WTC11 (cell line): ENCODE measurements around the gene NCBP3. TPM values are rescaled to one million over a fixed set of nuclear protein-coding genes. Genes with fewer than 3 reads are reported as not detected.

ENCODE experiments used
- ATAC-seq: fragments of 200-7000 bp; cut with Tn5 transposase; 2 replicates; pipeline ENCODE4 v1.10.0; 2021; ENCODE audit warnings: mild to moderate bottlenecking, moderate library complexity
- CTCF ChIA-PET: fragments of 300-600 bp; sonication (Branson Sonifier 250); formaldehyde crosslinking; loops from one replicate; lab custom pipeline; 2021; ENCODE audit warnings: antibody characterized with exemption; lab: Charles Lee
- POLR2A ChIA-PET: fragments of 350-600 bp; sonication (Branson Sonifier 250); formaldehyde crosslinking; loops from one replicate; lab custom pipeline; 2021; ENCODE audit warnings: antibody characterized with exemption; lab: Charles Lee
- DNase-seq: peaks from one replicate; pipeline ENCODE4 v3.0.0; 2021; ENCODE audit warnings: low spot score
- H3K27ac Mint-ChIP-seq: 2 replicates; pipeline ENCODE4 v1.8.0; 2021; ENCODE audit warnings: mixed read lengths
- H3K27me3 Mint-ChIP-seq: 2 replicates; pipeline ENCODE4 v1.8.0; 2021; ENCODE audit warnings: low read depth, mild to moderate bottlenecking, moderate library complexity, mixed read lengths
- H3K36me3 Mint-ChIP-seq: 2 replicates; pipeline ENCODE4 v1.8.0; 2021; ENCODE audit warnings: mixed read lengths
- H3K4me1 Mint-ChIP-seq: 2 replicates; pipeline ENCODE4 v1.8.0; 2022; ENCODE audit warnings: mixed read lengths
- H3K4me3 Mint-ChIP-seq: 2 replicates; pipeline ENCODE4 v1.8.0; 2021; ENCODE audit warnings: mild to moderate bottlenecking, moderate library complexity, mixed read lengths
- H3K9me3 Mint-ChIP-seq: 2 replicates; pipeline ENCODE4 v1.8.0; 2021; ENCODE audit warnings: mixed read lengths
- ATF1 ChIP-seq: sonication (generic); formaldehyde crosslinking; IDR thresholded peaks from 2 replicates; pipeline ENCODE4 v1.8.1; 2023; ENCODE audit warnings: mild to moderate bottlenecking, moderate library complexity, missing genetic modification reagents
- ETV6 ChIP-seq: sonication (generic); formaldehyde crosslinking; IDR thresholded peaks from 2 replicates; pipeline ENCODE4 v1.8.1; 2022; ENCODE audit warnings: mild to moderate bottlenecking, missing genetic modification reagents
- JAZF1 ChIP-seq: fragments of 250-450 bp; sonication (Bioruptor Pico); IDR thresholded peaks from 2 replicates; pipeline ENCODE4 v1.9.0; 2021; ENCODE audit warnings: moderate library complexity, mild to moderate bottlenecking, inconsistent platforms
- JUN ChIP-seq: sonication (generic); formaldehyde crosslinking; IDR thresholded peaks from 2 replicates; pipeline ENCODE4 v1.8.0; 2023; ENCODE audit warnings: mild to moderate bottlenecking, missing genetic modification reagents
- KAT7 ChIP-seq: sonication (generic); formaldehyde crosslinking; IDR thresholded peaks from 2 replicates; pipeline ENCODE4 v1.8.1; 2023; ENCODE audit warnings: missing genetic modification reagents, mild to moderate bottlenecking, borderline replicate concordance
- MXD4 ChIP-seq: fragments of 250-450 bp; sonication (Bioruptor Pico); IDR thresholded peaks from 2 replicates; pipeline ENCODE4 v1.8.0; 2021; ENCODE audit warnings: mild to moderate bottlenecking, moderate library complexity, borderline replicate concordance
- NFYB ChIP-seq: sonication (generic); formaldehyde crosslinking; conservative IDR thresholded peaks from 2 replicates; pipeline ENCODE4 v1.8.0; 2022; ENCODE audit warnings: low read depth, missing genetic modification reagents
- PRRX2 ChIP-seq: fragments of 250-450 bp; sonication (Bioruptor Pico); IDR thresholded peaks from 2 replicates; pipeline ENCODE4 v1.8.0; 2021; ENCODE audit warnings: mild to moderate bottlenecking
- RELA ChIP-seq: sonication (generic); formaldehyde crosslinking; IDR thresholded peaks from 2 replicates; pipeline ENCODE4 v1.8.1; 2022; ENCODE audit warnings: missing genetic modification reagents, mild to moderate bottlenecking, borderline replicate concordance
- ZBTB21 ChIP-seq: sonication (generic); formaldehyde crosslinking; IDR thresholded peaks from 2 replicates; pipeline ENCODE4 v1.8.1; 2023; ENCODE audit warnings: mild to moderate bottlenecking, missing genetic modification reagents, borderline replicate concordance
- ZNF121 ChIP-seq: sonication (generic); formaldehyde crosslinking; IDR thresholded peaks from 2 replicates; pipeline ENCODE4 v1.8.0; 2023; ENCODE audit warnings: missing genetic modification reagents
- ZNF416 ChIP-seq: fragments of 250-450 bp; sonication (Bioruptor Pico); IDR thresholded peaks from 2 replicates; pipeline ENCODE4 v1.9.0; 2021; ENCODE audit warnings: mild to moderate bottlenecking, inconsistent platforms
- ZNF671 ChIP-seq: fragments of 250-450 bp; sonication (Bioruptor Pico); IDR thresholded peaks from 2 replicates; pipeline ENCODE4 v1.8.0; 2021; ENCODE audit warnings: mild to moderate bottlenecking
- total RNA-seq: library from RNA; stranded (reverse); gene quantifications from 3 replicates; pipeline ENCODE4 v1.2.3, GENCODE V29; 2021
- TF ChIP-seq, protein P1 (sequence below): sonication (generic); formaldehyde crosslinking; IDR thresholded peaks from 2 replicates; pipeline ENCODE4 v1.8.1; 2023; ENCODE audit warnings: mild to moderate bottlenecking, missing genetic modification reagents
- TF ChIP-seq, protein P2 (sequence below): sonication (generic); formaldehyde crosslinking; IDR thresholded peaks from 2 replicates; pipeline ENCODE4 v1.8.1; 2022; ENCODE audit warnings: low read depth, missing genetic modification reagents, borderline replicate concordance
- TF ChIP-seq, protein P3 (sequence below): sonication (generic); formaldehyde crosslinking; IDR thresholded peaks from 2 replicates; pipeline ENCODE4 v1.8.0; 2022; ENCODE audit warnings: mild to moderate bottlenecking, missing genetic modification reagents
- TF ChIP-seq, protein P4 (sequence below): fragments of 250-450 bp; sonication (Bioruptor Pico); IDR thresholded peaks from 2 replicates; pipeline ENCODE4 v1.9.0; 2021; ENCODE audit warnings: mild to moderate bottlenecking
- TF ChIP-seq, protein P5 (sequence below): sonication (generic); formaldehyde crosslinking; IDR thresholded peaks from 2 replicates; pipeline ENCODE4 v1.8.1; 2023; ENCODE audit warnings: mild to moderate bottlenecking, missing genetic modification reagents, moderate library complexity
- TF ChIP-seq, protein P6 (sequence below): fragments of 250-450 bp; sonication (Bioruptor Pico); conservative IDR thresholded peaks from 2 replicates; pipeline ENCODE4 v1.9.0; 2021; ENCODE audit warnings: mild to moderate bottlenecking
- TF ChIP-seq, protein P7 (sequence below): fragments of 250-450 bp; sonication (Bioruptor Pico); IDR thresholded peaks from 2 replicates; pipeline ENCODE4 v1.9.0; 2021; ENCODE audit warnings: moderate library complexity, mild to moderate bottlenecking, inconsistent platforms, borderline replicate concordance

Gene NCBP3
- total RNA-seq, 1 experiment from 2014 or later = 48.7 TPM

DNA sequence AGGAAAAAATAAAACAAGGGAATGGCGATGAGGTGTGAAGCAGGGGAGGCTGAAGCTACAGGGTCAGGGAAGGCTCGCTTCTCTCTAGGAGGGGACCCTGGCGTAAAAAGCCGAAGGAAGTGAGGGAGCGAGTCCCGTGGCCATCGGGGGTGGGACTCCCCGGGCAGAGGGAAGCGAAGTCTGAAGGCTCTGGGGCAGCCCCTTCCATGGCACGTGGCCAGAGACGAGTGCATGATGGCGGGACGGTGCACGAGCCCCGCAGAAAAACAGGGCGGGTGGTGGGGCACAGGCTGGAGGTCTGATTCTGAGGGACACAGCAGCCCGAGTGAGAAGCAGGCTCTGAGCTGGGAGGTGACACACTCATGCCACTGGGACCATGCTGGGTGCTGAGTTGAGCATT is 21.1 kb upstream of the NCBP3 start:
- no peak for ATAC-seq
- ChIA-PET CTCF (interaction anchor here (1.2 to 1.4 kb wide), 2 partner anchors 21 to 40 kb away, joined by 4 to 6 read pairs; partner anchors contain the start of gene NCBP3), POLR2A (no interaction called here)
- no peak for DNase-seq
- Mint-ChIP-seq H3K9me3 (no peaks in the 10 kb centered on the region), H3K27me3 (no peaks in the 10 kb centered on the region), H3K4me3 (no peak overlapping the region), H3K27ac (peak overlapping the region; percentile 39), H3K36me3 (peaks cover 4% of the 10 kb centered on the region; the same call in 1 of the 2 replicates), H3K4me1 (no peaks in the 10 kb centered on the region)
- TF ChIP-seq PRRX2 (CRISPR knock-in tag) (no peak), ATF1 (CRISPR knock-in tag) (no peak)
- TF ChIP-seq, protein P1, sequence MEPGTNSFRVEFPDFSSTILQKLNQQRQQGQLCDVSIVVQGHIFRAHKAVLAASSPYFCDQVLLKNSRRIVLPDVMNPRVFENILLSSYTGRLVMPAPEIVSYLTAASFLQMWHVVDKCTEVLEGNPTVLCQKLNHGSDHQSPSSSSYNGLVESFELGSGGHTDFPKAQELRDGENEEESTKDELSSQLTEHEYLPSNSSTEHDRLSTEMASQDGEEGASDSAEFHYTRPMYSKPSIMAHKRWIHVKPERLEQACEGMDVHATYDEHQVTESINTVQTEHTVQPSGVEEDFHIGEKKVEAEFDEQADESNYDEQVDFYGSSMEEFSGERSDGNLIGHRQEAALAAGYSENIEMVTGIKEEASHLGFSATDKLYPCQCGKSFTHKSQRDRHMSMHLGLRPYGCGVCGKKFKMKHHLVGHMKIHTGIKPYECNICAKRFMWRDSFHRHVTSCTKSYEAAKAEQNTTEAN (CRISPR knock-in tag) = no peak
- TF ChIP-seq, protein P2, sequence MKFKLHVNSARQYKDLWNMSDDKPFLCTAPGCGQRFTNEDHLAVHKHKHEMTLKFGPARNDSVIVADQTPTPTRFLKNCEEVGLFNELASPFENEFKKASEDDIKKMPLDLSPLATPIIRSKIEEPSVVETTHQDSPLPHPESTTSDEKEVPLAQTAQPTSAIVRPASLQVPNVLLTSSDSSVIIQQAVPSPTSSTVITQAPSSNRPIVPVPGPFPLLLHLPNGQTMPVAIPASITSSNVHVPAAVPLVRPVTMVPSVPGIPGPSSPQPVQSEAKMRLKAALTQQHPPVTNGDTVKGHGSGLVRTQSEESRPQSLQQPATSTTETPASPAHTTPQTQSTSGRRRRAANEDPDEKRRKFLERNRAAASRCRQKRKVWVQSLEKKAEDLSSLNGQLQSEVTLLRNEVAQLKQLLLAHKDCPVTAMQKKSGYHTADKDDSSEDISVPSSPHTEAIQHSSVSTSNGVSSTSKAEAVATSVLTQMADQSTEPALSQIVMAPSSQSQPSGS (CRISPR knock-in tag) = no peak

DNA sequence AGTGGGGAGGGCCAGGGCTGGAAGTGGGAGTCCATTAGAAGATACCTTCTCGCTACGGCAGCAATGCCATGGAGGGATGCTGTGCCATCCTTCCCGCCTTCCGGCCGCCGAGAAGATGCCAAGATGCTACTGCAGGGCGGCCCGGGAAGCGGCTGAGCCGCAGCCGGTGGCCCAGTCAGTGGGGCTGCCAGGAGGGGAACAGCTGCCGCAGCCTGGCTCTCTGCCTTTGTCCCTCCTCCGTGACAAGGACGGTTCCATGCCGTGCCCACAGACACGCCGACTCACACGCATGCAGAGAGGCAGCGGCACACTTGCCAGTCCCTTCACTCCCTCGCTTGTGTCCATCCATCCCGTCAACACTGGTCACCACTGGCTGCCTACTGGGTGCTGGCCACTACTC is 20.2 kb upstream of the NCBP3 start:
- Mint-ChIP-seq H3K4me1 (no peaks in the 10 kb centered on the region), H3K36me3 (peaks cover 5% of the 10 kb centered on the region; the same call in 1 of the 2 replicates), H3K27ac (no peak overlapping the region), H3K4me3 (no peak overlapping the region), H3K9me3 (no peaks in the 10 kb centered on the region), H3K27me3 (no peaks in the 10 kb centered on the region)
- CTCF ChIA-PET = interaction anchor here (1.2 to 1.4 kb wide), 2 partner anchors 20 to 41 kb away, joined by 4 to 6 read pairs; partner anchors contain the start of gene NCBP3
- no peak for ATAC-seq
- no peak for DNase-seq
- POLR2A ChIA-PET = no interaction called here
- TF ChIP-seq ZBTB21 (CRISPR knock-in tag) (no peak), JUN (CRISPR knock-in tag) (no peak), MXD4 (CRISPR knock-in tag) (no peak), JAZF1 (CRISPR knock-in tag) (no peak), ZNF671 (CRISPR knock-in tag) (no peak), ZNF121 (CRISPR knock-in tag) (no peak), ZNF416 (CRISPR knock-in tag) (no peak), KAT7 (CRISPR knock-in tag) (no peak), RELA (no peak), ETV6 (CRISPR knock-in tag) (no peak), NFYB (no peak)
- TF ChIP-seq, protein P3, sequence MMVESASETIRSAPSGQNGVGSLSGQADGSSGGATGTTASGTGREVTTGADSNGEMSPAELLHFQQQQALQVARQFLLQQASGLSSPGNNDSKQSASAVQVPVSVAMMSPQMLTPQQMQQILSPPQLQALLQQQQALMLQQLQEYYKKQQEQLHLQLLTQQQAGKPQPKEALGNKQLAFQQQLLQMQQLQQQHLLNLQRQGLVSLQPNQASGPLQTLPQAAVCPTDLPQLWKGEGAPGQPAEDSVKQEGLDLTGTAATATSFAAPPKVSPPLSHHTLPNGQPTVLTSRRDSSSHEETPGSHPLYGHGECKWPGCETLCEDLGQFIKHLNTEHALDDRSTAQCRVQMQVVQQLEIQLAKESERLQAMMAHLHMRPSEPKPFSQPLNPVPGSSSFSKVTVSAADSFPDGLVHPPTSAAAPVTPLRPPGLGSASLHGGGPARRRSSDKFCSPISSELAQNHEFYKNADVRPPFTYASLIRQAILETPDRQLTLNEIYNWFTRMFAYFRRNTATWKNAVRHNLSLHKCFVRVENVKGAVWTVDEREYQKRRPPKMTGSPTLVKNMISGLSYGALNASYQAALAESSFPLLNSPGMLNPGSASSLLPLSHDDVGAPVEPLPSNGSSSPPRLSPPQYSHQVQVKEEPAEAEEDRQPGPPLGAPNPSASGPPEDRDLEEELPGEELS = no peak
- TF ChIP-seq, protein P4, sequence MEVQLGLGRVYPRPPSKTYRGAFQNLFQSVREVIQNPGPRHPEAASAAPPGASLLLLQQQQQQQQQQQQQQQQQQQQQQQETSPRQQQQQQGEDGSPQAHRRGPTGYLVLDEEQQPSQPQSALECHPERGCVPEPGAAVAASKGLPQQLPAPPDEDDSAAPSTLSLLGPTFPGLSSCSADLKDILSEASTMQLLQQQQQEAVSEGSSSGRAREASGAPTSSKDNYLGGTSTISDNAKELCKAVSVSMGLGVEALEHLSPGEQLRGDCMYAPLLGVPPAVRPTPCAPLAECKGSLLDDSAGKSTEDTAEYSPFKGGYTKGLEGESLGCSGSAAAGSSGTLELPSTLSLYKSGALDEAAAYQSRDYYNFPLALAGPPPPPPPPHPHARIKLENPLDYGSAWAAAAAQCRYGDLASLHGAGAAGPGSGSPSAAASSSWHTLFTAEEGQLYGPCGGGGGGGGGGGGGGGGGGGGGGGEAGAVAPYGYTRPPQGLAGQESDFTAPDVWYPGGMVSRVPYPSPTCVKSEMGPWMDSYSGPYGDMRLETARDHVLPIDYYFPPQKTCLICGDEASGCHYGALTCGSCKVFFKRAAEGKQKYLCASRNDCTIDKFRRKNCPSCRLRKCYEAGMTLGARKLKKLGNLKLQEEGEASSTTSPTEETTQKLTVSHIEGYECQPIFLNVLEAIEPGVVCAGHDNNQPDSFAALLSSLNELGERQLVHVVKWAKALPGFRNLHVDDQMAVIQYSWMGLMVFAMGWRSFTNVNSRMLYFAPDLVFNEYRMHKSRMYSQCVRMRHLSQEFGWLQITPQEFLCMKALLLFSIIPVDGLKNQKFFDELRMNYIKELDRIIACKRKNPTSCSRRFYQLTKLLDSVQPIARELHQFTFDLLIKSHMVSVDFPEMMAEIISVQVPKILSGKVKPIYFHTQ (CRISPR knock-in tag) = no peak
- TF ChIP-seq, protein P5, sequence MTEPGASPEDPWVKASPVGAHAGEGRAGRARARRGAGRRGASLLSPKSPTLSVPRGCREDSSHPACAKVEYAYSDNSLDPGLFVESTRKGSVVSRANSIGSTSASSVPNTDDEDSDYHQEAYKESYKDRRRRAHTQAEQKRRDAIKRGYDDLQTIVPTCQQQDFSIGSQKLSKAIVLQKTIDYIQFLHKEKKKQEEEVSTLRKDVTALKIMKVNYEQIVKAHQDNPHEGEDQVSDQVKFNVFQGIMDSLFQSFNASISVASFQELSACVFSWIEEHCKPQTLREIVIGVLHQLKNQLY (CRISPR knock-in tag) = no peak
- TF ChIP-seq, protein P6, sequence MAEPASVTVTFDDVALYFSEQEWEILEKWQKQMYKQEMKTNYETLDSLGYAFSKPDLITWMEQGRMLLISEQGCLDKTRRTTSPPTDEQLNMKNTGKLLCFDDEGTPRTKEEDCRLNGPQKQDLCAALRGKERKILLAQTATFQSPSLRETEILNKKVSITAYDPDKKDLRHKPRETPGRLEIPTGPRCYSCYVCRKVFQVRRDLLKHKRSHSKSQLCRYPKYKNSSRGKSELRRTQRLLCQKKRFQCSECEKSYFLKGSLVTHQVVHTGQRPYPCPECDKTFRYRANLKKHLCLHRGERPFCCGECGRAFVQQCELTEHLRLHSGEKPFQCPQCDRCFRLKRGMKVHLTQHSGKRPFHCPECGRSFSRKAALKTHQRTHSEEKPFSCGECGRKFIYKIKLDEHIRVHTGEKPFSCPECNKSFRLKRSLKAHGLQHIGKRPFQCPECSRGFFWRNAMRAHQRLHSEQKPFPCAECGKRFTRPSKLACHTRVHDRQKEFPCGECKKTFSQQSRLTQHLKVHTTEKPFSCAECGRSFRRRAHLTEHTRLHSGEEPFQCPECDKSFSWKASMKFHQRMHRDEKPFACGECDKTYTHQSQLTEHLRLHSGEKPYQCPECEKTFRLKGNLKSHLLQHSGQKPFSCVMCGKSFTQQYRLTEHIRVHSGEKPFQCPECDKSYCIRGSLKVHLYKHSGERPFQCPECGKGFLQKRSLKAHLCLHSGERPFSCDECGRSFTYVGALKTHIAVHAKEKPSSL (CRISPR knock-in tag) = no peak
- TF ChIP-seq, protein P7, sequence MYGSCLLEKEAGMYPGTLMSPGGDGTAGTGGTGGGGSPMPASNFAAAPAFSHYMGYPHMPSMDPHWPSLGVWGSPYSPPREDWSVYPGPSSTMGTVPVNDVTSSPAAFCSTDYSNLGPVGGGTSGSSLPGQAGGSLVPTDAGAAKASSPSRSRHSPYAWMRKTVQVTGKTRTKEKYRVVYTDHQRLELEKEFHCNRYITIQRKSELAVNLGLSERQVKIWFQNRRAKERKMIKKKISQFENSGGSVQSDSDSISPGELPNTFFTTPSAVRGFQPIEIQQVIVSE = no peak
